Mesenchymal stem cell (in vitro differentiated cells and primary cell): ENCODE results near the gene SMOC2.

Experiments used
- DNase-seq: peaks from one replicate; pipeline ENCODE4 v3.0.0-alpha.2; 2013
- H2AFZ ChIP-seq: one replicate; pipeline ENCODE4 v1.6.1; 2013; ENCODE audit warnings: low read depth, mild to moderate bottlenecking, control low read depth, inconsistent platforms, low read length, moderate library complexity
- H2AK5ac ChIP-seq: 2 replicates; pipeline ENCODE4 v1.6.1; 2013; ENCODE audit warnings: low read length, moderate library complexity, mild to moderate bottlenecking, inconsistent platforms; ENCODE audit not compliant: severe bottlenecking
- H2BK120ac ChIP-seq: one replicate; pipeline ENCODE4 v1.6.1; 2013; ENCODE audit warnings: low read depth, mild to moderate bottlenecking, inconsistent platforms, low read length, moderate library complexity
- H2BK12ac ChIP-seq, 2 experiments: one replicate each; pipeline ENCODE4 v1.6.1; 2013; ENCODE audit warnings: inconsistent platforms in 2 of 2, low read length in 2 of 2, mild to moderate bottlenecking in 2 of 2, moderate library complexity in 2 of 2, control low read depth in 1 of 2
- H2BK15ac ChIP-seq: one replicate; pipeline ENCODE4 v1.6.1; 2013; ENCODE audit warnings: mild to moderate bottlenecking, low read depth, inconsistent platforms; ENCODE audit not compliant: poor library complexity, severe bottlenecking
- H2BK5ac ChIP-seq: 2 replicates; pipeline ENCODE4 v1.6.1; 2013; ENCODE audit warnings: low read depth, mild to moderate bottlenecking, low read length, control low read depth, inconsistent platforms; ENCODE audit not compliant: poor library complexity, severe bottlenecking
- H3K14ac ChIP-seq, 2 experiments: one replicate each; pipeline ENCODE4 v1.6.1; 2013; ENCODE audit warnings: inconsistent platforms in 2 of 2, low read length in 2 of 2, control low read depth in 1 of 2, mild to moderate bottlenecking in 1 of 2, moderate library complexity in 1 of 2
- H3K18ac ChIP-seq, 2 experiments: one replicate each; pipeline ENCODE4 v1.6.1; 2013; ENCODE audit warnings: inconsistent platforms in 2 of 2, low read length in 2 of 2, control low read depth in 1 of 2, low read depth in 1 of 2, mild to moderate bottlenecking in 1 of 2
- H3K23ac ChIP-seq, 2 experiments: one replicate each; pipeline ENCODE4 v1.6.1; 2013; ENCODE audit warnings: inconsistent platforms in 2 of 2, low read length in 2 of 2, mild to moderate bottlenecking in 2 of 2, moderate library complexity in 2 of 2, control low read depth in 1 of 2
- H3K27ac ChIP-seq: 2 replicates; pipeline ENCODE4 v1.5.1; 2013; ENCODE audit warnings: mild to moderate bottlenecking, moderate library complexity, low read length, control low read depth, inconsistent platforms; ENCODE audit not compliant: poor library complexity, severe bottlenecking
- H3K27me3 ChIP-seq, 2 experiments: 2 replicates each; pipeline versions ENCODE4 v1.6.1 to v1.7.0; 2013; ENCODE audit warnings: low read length in 2 of 2, mild to moderate bottlenecking in 2 of 2, moderate library complexity in 2 of 2, control low read depth in 1 of 2, inconsistent platforms in 1 of 2; ENCODE audit not compliant: control insufficient read depth in 1 of 2, insufficient read depth in 1 of 2
- H3K36me3 ChIP-seq, 2 experiments: 2 replicates each; pipeline versions ENCODE4 v1.6.1 to v1.7.0; 2013; ENCODE audit warnings: low read length in 2 of 2, control low read depth in 1 of 2, inconsistent platforms in 1 of 2, low read depth in 1 of 2, mild to moderate bottlenecking in 1 of 2; ENCODE audit not compliant: insufficient read depth in 2 of 2, control insufficient read depth in 1 of 2
- H3K4ac ChIP-seq, 2 experiments: one replicate each; pipeline ENCODE4 v1.6.1; 2013; ENCODE audit warnings: inconsistent platforms in 2 of 2, low read length in 2 of 2, mild to moderate bottlenecking in 2 of 2, moderate library complexity in 2 of 2, control low read depth in 1 of 2, low read depth in 1 of 2
- H3K4me1 ChIP-seq: 2 replicates; pipeline ENCODE4 v1.6.1; 2013; ENCODE audit warnings: low read depth, low read length, control low read depth; ENCODE audit not compliant: control insufficient read depth, insufficient read depth
- H3K4me2 ChIP-seq: 2 replicates; pipeline ENCODE4 v1.6.1; 2013; ENCODE audit warnings: low read length, mild to moderate bottlenecking, inconsistent platforms; ENCODE audit not compliant: poor library complexity, severe bottlenecking
- H3K4me3 ChIP-seq, 2 experiments: 2 replicates each; pipeline versions ENCODE4 v1.5.1 to v1.7.0; 2013; ENCODE audit warnings: low read length in 2 of 2, mild to moderate bottlenecking in 2 of 2, control low read depth in 1 of 2, low read depth in 1 of 2; ENCODE audit not compliant: insufficient read depth in 1 of 2
- H3K79me1 ChIP-seq: replicated peaks from 2 replicates; pipeline ENCODE4 v1.6.1; 2013; ENCODE audit warnings: mild to moderate bottlenecking, control low read depth, low read length, inconsistent platforms; ENCODE audit not compliant: poor library complexity, severe bottlenecking
- H3K9ac ChIP-seq: 2 replicates; pipeline ENCODE4 v1.7.0; 2013; ENCODE audit warnings: mild to moderate bottlenecking, low read length, moderate library complexity
- H3K9me3 ChIP-seq: 2 replicates; pipeline ENCODE4 v1.7.0; 2013; ENCODE audit warnings: mild to moderate bottlenecking, low read length; ENCODE audit not compliant: control insufficient read depth
- H4K8ac ChIP-seq: one replicate; pipeline ENCODE4 v1.6.1; 2013; ENCODE audit warnings: inconsistent platforms, mild to moderate bottlenecking, low read length, moderate library complexity
- H4K91ac ChIP-seq: one replicate; pipeline ENCODE4 v1.6.1; 2013; ENCODE audit warnings: mild to moderate bottlenecking, low read length, inconsistent platforms
- WGBS: methylation state at CpG from one replicate; pipeline ENCODE4 v1.1.7; 2013; ENCODE audit warnings: mixed read lengths; 5-methylcytosine and 5-hydroxymethylcytosine counted together

The SMOC2 gene

DNA sequence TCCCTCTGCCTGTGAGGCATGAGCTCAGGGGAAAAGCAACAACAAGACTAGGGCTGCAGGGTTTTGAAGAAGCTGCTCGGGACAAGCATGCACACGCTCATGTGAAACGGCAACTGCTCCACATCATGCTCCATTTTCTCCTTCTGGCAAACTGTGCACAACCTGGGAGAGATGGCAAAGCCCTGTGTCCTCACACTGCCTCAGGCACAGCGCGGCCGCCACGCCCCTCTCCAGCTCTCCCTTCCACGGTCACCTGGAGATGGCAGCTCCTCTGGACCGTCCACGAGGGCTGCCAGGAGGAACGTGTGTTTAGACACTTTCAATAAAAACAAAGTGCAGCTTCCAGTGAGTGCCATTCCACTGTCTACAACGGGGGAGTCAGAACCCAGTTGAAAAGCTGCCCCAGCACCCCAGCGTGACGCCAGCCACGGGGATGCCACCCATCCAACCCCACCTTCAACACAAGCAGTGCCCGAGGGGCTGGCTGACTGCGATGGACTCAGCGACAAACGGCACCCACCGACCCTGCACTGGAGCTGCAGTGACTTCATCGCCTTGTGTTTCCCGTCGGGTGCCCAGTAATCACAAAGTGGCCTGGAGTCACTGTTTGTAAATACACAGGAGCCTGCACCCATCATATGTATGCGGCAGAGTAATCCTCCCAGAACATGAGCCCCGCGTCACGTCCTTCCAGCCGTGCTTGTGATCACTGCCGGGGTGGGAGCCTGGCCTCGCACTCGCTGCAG lies 16.1 kb downstream of the SMOC2 start:
- H4K8ac ChIP-seq = no peak overlapping the region
- 87% methylated on average over 31 of the region's 31 CpGs for WGBS
- H3K27me3 ChIP-seq = peaks cover 8 to 21% of the 10 kb centered on the region in 2 experiments
- no peak for DNase-seq
- H3K14ac ChIP-seq = no peak overlapping the region
- no peak overlapping the region for H3K27ac ChIP-seq
- H2BK5ac ChIP-seq = no peak overlapping the region
- no peak overlapping the region for H4K91ac ChIP-seq
- H3K79me1 ChIP-seq = no peaks in the 10 kb centered on the region
- H3K4me3 ChIP-seq = no peak overlapping the region
- H2BK120ac ChIP-seq = no peak overlapping the region
- H3K23ac ChIP-seq = no peak overlapping the region
- H3K4ac ChIP-seq = no peak overlapping the region
- no peak overlapping the region for H3K18ac ChIP-seq
- H2BK12ac ChIP-seq = no peak overlapping the region
- H2BK15ac ChIP-seq = no peak overlapping the region
- H3K4me1 ChIP-seq = peaks cover 1% of the 10 kb centered on the region
- H3K36me3 ChIP-seq = no peaks in the 10 kb centered on the region
- no peak overlapping the region for H3K4me2 ChIP-seq
- H3K9ac ChIP-seq = no peak overlapping the region
- H2AFZ ChIP-seq = no peak overlapping the region
- no peaks in the 10 kb centered on the region for H3K9me3 ChIP-seq
- no peak overlapping the region for H2AK5ac ChIP-seq

DNA sequence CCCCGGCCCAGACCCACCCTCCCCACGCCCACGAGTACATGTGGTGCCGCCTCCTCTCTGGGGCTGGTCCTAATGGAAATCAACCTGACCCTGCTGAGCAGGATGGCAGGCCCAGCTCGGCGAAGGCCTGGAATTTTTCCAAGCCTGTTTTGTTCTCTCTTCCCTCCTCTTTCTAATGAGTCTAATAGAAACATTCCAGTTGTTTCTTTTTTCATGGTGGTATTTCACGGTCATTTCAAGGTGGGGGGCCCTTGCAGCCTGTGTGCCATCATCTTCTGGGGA lies 16.6 kb downstream of the SMOC2 start:
- peaks cover 1% of the 10 kb centered on the region for H3K4me1 ChIP-seq
- H3K27me3 ChIP-seq = peaks cover 7 to 21% of the 10 kb centered on the region in 2 experiments
- H3K27ac ChIP-seq = no peak overlapping the region
- H3K23ac ChIP-seq = no peak overlapping the region
- no peak overlapping the region for H3K4me2 ChIP-seq
- H4K91ac ChIP-seq = no peak overlapping the region
- DNase-seq = no peak
- no peak overlapping the region for H2AK5ac ChIP-seq
- no peak overlapping the region for H3K9ac ChIP-seq
- H3K18ac ChIP-seq = no peak overlapping the region
- 79% methylated on average over 7 of the region's 7 CpGs for WGBS
- no peak overlapping the region for H3K14ac ChIP-seq
- no peak overlapping the region for H2BK15ac ChIP-seq
- no peak overlapping the region for H2BK5ac ChIP-seq
- H3K36me3 ChIP-seq = no peaks in the 10 kb centered on the region
- no peak overlapping the region for H3K4ac ChIP-seq
- no peaks in the 10 kb centered on the region for H3K79me1 ChIP-seq
- no peak overlapping the region for H3K4me3 ChIP-seq
- H4K8ac ChIP-seq = no peak overlapping the region
- no peak overlapping the region for H2BK120ac ChIP-seq
- H3K9me3 ChIP-seq = no peaks in the 10 kb centered on the region
- H2AFZ ChIP-seq = no peak overlapping the region
- H2BK12ac ChIP-seq = no peak overlapping the region

GRCh38 chr6:168458101-168458500 lies 17.1 kb downstream of the SMOC2 start:
- Histone ChIP-seq H2AK5ac (no peak overlapping the region), H3K14ac (no peak overlapping the region), H2BK120ac (no peak overlapping the region), H3K18ac (no peak overlapping the region), H3K9me3 (no peaks in the 10 kb centered on the region), H3K27ac (no peak overlapping the region), H2BK15ac (no peak overlapping the region), H3K4ac (no peak overlapping the region), H4K91ac (no peak overlapping the region), H2AFZ (no peak overlapping the region), H3K4me2 (no peak overlapping the region), H3K9ac (no peak overlapping the region), H3K36me3 (no peaks in the 10 kb centered on the region), H2BK5ac (no peak overlapping the region), H3K4me1 (peaks cover 1% of the 10 kb centered on the region), H4K8ac (no peak overlapping the region), H2BK12ac (no peak overlapping the region), H3K23ac (no peak overlapping the region), H3K79me1 (no peaks in the 10 kb centered on the region), H3K27me3 (peaks cover 3 to 21% of the 10 kb centered on the region in 2 experiments), H3K4me3 (no peak overlapping the region)
- DNase-seq = no peak
- WGBS = 86% methylated on average over 12 of the region's 12 CpGs

GRCh38 chr6:168459572-168459971 lies 18.6 kb downstream of the SMOC2 start:
- Histone ChIP-seq H3K27ac (no peak overlapping the region), H4K91ac (no peak overlapping the region), H2AK5ac (no peak overlapping the region), H3K4me3 (no peak overlapping the region), H3K27me3 (peaks cover 0 to 6% of the 10 kb centered on the region in 2 experiments), H3K9ac (no peak overlapping the region), H2AFZ (no peak overlapping the region), H3K4me1 (peaks cover 1% of the 10 kb centered on the region), H3K4ac (no peak overlapping the region), H2BK12ac (no peak overlapping the region), H3K36me3 (no peaks in the 10 kb centered on the region), H3K9me3 (no peaks in the 10 kb centered on the region), H3K14ac (no peak overlapping the region), H4K8ac (no peak overlapping the region), H2BK15ac (no peak overlapping the region), H3K4me2 (no peak overlapping the region), H2BK5ac (no peak overlapping the region), H2BK120ac (no peak overlapping the region), H3K23ac (no peak overlapping the region), H3K18ac (no peak overlapping the region), H3K79me1 (no peaks in the 10 kb centered on the region)
- WGBS = 92% methylated on average over 6 of the region's 9 CpGs
- no peak for DNase-seq
